GM18502 (cell line): ENCODE data around the gene SDK2.

Experiments used
- ATAC-seq: cut with Tn5 transposase; IDR thresholded peaks from one replicate; pipeline ENCODE4 v1.9.1; 2021; ENCODE audit warnings: mild to moderate bottlenecking; ENCODE audit not compliant: unreplicated experiment, poor library complexity

SDK2 gene

GRCh38 chr17:73360961-73361761, 283.1 kb downstream of the SDK2 start:
- ATAC-seq: no peak

GRCh38 chr17:73359987-73360410, 284.2 kb downstream of the SDK2 start:
- ATAC-seq: no peak

- no peak for ATAC-seq
Measured at GRCh38 chr17:73359352-73359751, 284.9 kb downstream of the SDK2 start.

GRCh38 chr17:73358668-73359067, 285.6 kb downstream of the SDK2 start:
- ATAC-seq: no peak

- ATAC-seq: no peak
Measured at GRCh38 chr17:73357981-73358380, 286.3 kb downstream of the SDK2 start.

- ATAC-seq: no peak
Measured at GRCh38 chr17:73357318-73357717, 286.9 kb downstream of the SDK2 start.

- ATAC-seq: no peak
Measured at GRCh38 chr17:73356561-73357170, 287.6 kb downstream of the SDK2 start.

GRCh38 chr17:73354423-73355284, 289.6 kb downstream of the SDK2 start:
- ATAC-seq: no peak

GRCh38 chr17:73352261-73352660, 292.0 kb downstream of the SDK2 start:
- ATAC-seq: no peak

GRCh38 chr17:73351764-73352163, 292.5 kb downstream of the SDK2 start:
- ATAC-seq: no peak

GRCh38 chr17:73350864-73351263, 293.4 kb downstream of the SDK2 start:
- ATAC-seq: no peak

GRCh38 chr17:73349647-73350046, 294.6 kb downstream of the SDK2 start:
- no peak for ATAC-seq

- ATAC-seq: no peak
Measured at GRCh38 chr17:73349138-73349537, 295.1 kb downstream of the SDK2 start.

- no peak for ATAC-seq
Measured at GRCh38 chr17:73348829-73349095, 295.5 kb downstream of the SDK2 start.

GRCh38 chr17:73348018-73348828, 296.0 kb downstream of the SDK2 start:
- ATAC-seq: no peak

GRCh38 chr17:73347351-73347750, 296.9 kb downstream of the SDK2 start:
- no peak for ATAC-seq

- no peak for ATAC-seq
Measured at GRCh38 chr17:73346501-73347162, 297.6 kb downstream of the SDK2 start.

- ATAC-seq: no peak
Measured at GRCh38 chr17:73343739-73344454, 300.3 kb downstream of the SDK2 start.

GRCh38 chr17:73343168-73343634, 301.0 kb downstream of the SDK2 start:
- ATAC-seq: no peak
